Measurements from ENCODE around the gene ZNF234.
"Not testable (repeated sequence)": the region's sequence is repeated elsewhere in the genome, so short reads cannot be mapped to it uniquely, and the experiment has no call there.

The ZNF234 gene

DNA sequence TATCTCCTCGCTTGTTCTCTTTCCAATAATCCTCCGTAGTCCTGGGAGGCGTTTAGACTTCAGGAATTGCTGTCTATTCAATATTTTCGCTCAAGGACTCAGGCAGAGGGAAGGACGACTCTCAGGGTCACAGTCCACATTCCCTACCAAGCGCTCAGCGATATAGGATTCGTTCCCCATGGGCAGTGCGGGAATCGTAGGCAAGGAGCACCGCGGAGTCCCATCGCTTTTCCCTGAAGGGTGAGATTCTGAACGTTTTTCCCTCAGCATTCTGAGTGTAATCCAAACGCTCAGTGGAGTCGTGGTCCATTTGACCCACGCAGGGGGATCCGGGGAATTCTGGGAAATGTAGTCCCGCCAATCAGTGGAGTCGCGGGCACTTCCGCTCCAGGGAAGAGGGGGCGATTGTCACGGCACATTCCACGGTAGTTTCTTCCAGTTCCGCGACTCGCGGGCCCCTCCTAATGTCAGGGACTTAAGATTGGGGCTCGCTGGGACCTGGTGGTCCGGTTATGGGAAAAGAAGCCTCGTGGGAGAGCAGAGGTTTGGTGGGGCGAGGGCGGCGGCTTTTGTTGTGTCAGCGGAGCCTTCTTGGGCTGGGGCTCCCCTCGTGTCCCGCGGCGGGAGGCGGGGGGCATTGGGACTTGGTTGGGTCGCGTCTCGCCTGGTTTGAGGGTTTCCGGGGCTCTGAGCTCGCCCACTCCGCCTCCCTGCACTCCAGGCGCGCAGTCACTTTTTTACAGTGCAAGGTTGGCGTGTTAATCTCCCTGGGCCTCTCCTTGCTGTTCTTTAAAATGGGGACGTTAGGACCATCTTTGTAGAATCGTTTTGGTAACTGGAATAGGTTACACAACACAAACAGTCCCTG is at the start of gene ZNF234:
Gene ZNF234, plus strand, starts transcription at position 364 of the 868 bp plus-strand sequence. CDS start 3,079 bp downstream, outside the sequence.
- Mint-ChIP-seq H3K27me3 (ENCODE audit: low read depth) (no peaks in the 10 kb centered on the region), H3K9me3 (peaks cover 30% of the 10 kb centered on the region), H3K4me1 (ENCODE audit: low read depth) (peaks cover 9% of the 10 kb centered on the region), H3K36me3 (ENCODE audit: low read depth) (peaks cover 30% of the 10 kb centered on the region), H3K4me3 (peak within 1 kb of the TSS; percentile 94), H3K27ac (peak within 1 kb of the TSS; percentile 83)
- peak; percentile 64 for DNase-seq (ENCODE audit: low spot score)

- DNase-seq (ENCODE audit: low spot score): no peak
- H3K27ac Mint-ChIP-seq: no peak overlapping the region
- H3K36me3 Mint-ChIP-seq (ENCODE audit: low read depth): peaks cover 20% of the 10 kb centered on the region
- peaks cover 12% of the 10 kb centered on the region for H3K9me3 Mint-ChIP-seq
- H3K4me1 Mint-ChIP-seq (ENCODE audit: low read depth): peaks cover 10% of the 10 kb centered on the region
- no peaks in the 10 kb centered on the region for H3K27me3 Mint-ChIP-seq (ENCODE audit: low read depth)
- no peak overlapping the region for H3K4me3 Mint-ChIP-seq
These were observed 49.2 kb upstream of the ZNF234 start for GRCh38 chr19:44092108-44092507.

GRCh38 chr19:44093931-44094765 is 47.2 kb upstream of the ZNF234 start, which contains the start of gene ZNF224:
Gene ZNF224 (plus strand): TSS chr19:44094361. CDS start chr19:44097874, 3,513 bp downstream.
- Mint-ChIP-seq H3K36me3 (ENCODE audit: low read depth) (peaks cover 34% of the 10 kb centered on the region), H3K9me3 (peaks cover 18% of the 10 kb centered on the region), H3K4me1 (ENCODE audit: low read depth) (peaks cover 10% of the 10 kb centered on the region), H3K27ac (peak within 1 kb of the TSS; percentile 92), H3K27me3 (ENCODE audit: low read depth) (no peaks in the 10 kb centered on the region), H3K4me3 (peak within 1 kb of the TSS; percentile 96)
- peak; percentile 80 for DNase-seq (ENCODE audit: low spot score)

DNA sequence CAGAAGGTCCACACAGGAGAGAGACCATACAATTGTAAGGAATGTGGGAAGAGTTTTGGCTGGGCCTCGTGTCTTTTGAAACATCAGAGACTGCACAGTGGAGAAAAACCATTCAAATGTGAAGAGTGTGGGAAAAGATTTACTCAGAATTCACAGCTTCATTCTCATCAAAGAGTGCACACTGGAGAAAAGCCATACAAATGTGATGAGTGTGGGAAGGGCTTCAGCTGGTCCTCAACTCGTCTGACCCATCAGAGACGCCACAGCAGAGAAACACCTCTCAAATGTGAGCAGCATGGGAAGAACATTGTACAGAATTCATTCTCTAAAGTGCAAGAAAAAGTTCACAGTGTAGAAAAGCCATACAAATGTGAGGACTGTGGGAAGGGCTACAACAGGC is 33.6 kb upstream of the ZNF234 start:
- DNase-seq (ENCODE audit: low spot score): no peak
- Mint-ChIP-seq H3K4me1 (ENCODE audit: low read depth) (peaks cover 8% of the 10 kb centered on the region), H3K27ac (no peak overlapping the region), H3K27me3 (ENCODE audit: low read depth) (no peaks in the 10 kb centered on the region), H3K9me3 (peaks cover 68% of the 10 kb centered on the region), H3K36me3 (ENCODE audit: low read depth) (peaks cover 62% of the 10 kb centered on the region), H3K4me3 (no peak overlapping the region)

- H3K27ac Mint-ChIP-seq: no peak overlapping the region
- H3K4me1 Mint-ChIP-seq (ENCODE audit: low read depth): peaks cover 13% of the 10 kb centered on the region
- H3K4me3 Mint-ChIP-seq: no peak overlapping the region
- peaks cover 53% of the 10 kb centered on the region for H3K9me3 Mint-ChIP-seq
- peaks cover 49% of the 10 kb centered on the region for H3K36me3 Mint-ChIP-seq (ENCODE audit: low read depth)
- no peak for DNase-seq (ENCODE audit: low spot score)
- no peaks in the 10 kb centered on the region for H3K27me3 Mint-ChIP-seq (ENCODE audit: low read depth)
These were observed 31.9 kb upstream of the ZNF234 start for GRCh38 chr19:44109458-44109857.

DNA sequence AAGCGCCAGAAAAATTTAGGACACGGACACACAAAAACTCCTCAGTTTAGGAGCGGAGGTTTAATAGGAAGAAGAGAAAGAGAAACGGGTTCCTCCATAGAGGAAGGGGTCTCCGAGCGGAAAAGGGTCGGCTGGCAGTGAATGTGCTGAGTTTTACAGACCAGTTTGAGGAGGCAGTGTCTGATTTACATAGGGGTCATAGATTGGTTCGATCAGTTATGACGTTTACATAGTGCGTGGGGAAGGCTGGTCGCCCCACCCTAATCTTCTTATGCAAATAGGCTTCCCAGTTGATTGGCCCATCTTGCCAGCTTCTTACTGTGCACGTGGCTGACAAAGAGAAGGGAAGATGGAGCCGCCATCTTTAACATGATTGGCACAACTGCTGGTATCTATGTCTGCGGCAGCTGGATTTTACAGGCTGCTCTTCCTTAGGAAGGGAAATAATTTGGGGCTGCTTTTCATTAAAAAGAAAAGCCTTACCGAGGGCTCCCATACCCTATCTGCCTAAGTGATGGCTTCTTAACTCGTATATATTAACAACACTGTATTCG is 29.4 kb upstream of the ZNF234 start:
- no peaks in the 10 kb centered on the region for H3K27me3 Mint-ChIP-seq (ENCODE audit: low read depth)
- H3K36me3 Mint-ChIP-seq (ENCODE audit: low read depth): peaks cover 41% of the 10 kb centered on the region
- no peak overlapping the region for H3K27ac Mint-ChIP-seq
- H3K4me3 Mint-ChIP-seq: peak overlapping the region; percentile 100
- H3K9me3 Mint-ChIP-seq: peaks cover 38% of the 10 kb centered on the region
- DNase-seq (ENCODE audit: low spot score): no peak
- H3K4me1 Mint-ChIP-seq (ENCODE audit: low read depth): peaks cover 15% of the 10 kb centered on the region

GRCh38 chr19:44112802-44113137 is 28.6 kb upstream of the ZNF234 start:
- Mint-ChIP-seq H3K4me3 (peak overlapping the region; percentile 100), H3K9me3 (peaks cover 30% of the 10 kb centered on the region), H3K4me1 (ENCODE audit: low read depth) (peaks cover 15% of the 10 kb centered on the region), H3K27me3 (ENCODE audit: low read depth) (no peaks in the 10 kb centered on the region), H3K27ac (peak overlapping the region; percentile 92), H3K36me3 (ENCODE audit: low read depth) (peaks cover 39% of the 10 kb centered on the region)
- no peak for DNase-seq (ENCODE audit: low spot score)

GRCh38 chr19:44113138-44113783 is 28.1 kb upstream of the ZNF234 start, which contains the start of gene ZNF225:
Gene ZNF225 (plus strand): TSS chr19:44113399. CDS start chr19:44115828, 2,429 bp downstream.
- H3K27ac Mint-ChIP-seq: peak within 1 kb of the TSS; percentile 92
- peaks cover 15% of the 10 kb centered on the region for H3K4me1 Mint-ChIP-seq (ENCODE audit: low read depth)
- peaks cover 26% of the 10 kb centered on the region for H3K9me3 Mint-ChIP-seq
- H3K4me3 Mint-ChIP-seq: peak within 1 kb of the TSS; percentile 100
- no peaks in the 10 kb centered on the region for H3K27me3 Mint-ChIP-seq (ENCODE audit: low read depth)
- DNase-seq (ENCODE audit: low spot score): peak; percentile 88
- peaks cover 38% of the 10 kb centered on the region for H3K36me3 Mint-ChIP-seq (ENCODE audit: low read depth)

DNA sequence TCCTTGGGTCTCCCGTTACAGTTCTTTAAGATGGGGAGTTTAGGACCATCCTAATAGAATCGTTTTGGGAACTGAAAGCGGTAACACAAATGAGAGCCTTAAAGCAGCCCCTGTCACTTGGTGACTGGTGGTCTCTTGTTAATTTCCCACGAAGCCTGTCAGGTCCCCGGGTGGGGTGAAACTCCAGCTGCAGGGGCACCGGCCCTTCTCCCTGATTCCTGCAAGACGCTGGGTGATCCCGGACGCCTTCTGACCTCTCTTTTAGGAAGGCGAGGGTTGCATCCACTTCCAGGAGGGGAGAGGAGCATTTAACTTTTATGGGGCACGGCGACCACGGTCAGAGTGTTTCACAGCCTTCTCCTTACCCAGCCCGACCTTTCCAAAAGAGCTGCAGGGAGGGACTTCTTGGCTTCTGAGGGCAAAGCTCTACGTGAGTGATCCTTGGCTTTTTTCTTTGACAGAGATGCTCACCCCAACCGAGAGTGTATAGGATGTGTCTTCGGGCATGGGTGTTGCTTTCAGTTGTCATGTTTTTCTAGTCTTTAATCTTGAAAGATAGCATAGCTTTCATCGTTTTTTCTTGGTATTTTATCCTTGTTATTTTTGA is 27.5 kb upstream of the ZNF234 start:
- DNase-seq (ENCODE audit: low spot score): no peak
- Mint-ChIP-seq H3K4me1 (ENCODE audit: low read depth) (peaks cover 15% of the 10 kb centered on the region), H3K9me3 (peaks cover 22% of the 10 kb centered on the region), H3K4me3 (peak overlapping the region; percentile 100), H3K27ac (peak overlapping the region; percentile 92), H3K27me3 (ENCODE audit: low read depth) (no peaks in the 10 kb centered on the region), H3K36me3 (ENCODE audit: low read depth) (peaks cover 42% of the 10 kb centered on the region)

DNA sequence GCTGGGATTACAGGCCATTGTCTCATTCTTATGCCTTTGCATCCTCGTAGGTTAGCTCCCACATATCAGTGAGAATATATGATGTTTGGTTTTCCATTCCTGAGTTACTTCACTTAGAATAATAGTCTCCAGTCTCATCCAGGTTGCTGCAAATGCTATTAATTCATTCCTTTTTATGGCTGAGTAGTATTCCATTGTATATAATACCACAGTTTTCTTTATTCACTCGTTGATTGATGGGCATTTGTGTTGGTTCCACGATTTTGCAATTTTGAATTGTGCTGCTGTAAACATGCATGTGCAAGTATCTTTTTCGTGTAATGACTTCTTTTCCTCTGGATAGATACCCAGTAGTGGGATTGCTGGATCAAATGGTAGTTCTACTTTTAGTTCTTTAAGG is 20.2 kb upstream of the ZNF234 start:
- H3K4me3 Mint-ChIP-seq; H3K4me1 Mint-ChIP-seq (ENCODE audit: low read depth); H3K27me3 Mint-ChIP-seq (ENCODE audit: low read depth); H3K27ac Mint-ChIP-seq; DNase-seq (ENCODE audit: low spot score): not testable (repeated sequence)
- peaks cover 59% of the 10 kb centered on the region for H3K9me3 Mint-ChIP-seq
- H3K36me3 Mint-ChIP-seq (ENCODE audit: low read depth): peaks cover 90% of the 10 kb centered on the region

GRCh38 chr19:44131955-44132354 is 9.4 kb upstream of the ZNF234 start:
- no peak for DNase-seq (ENCODE audit: low spot score)
- H3K4me1 Mint-ChIP-seq (ENCODE audit: low read depth): no peaks in the 10 kb centered on the region
- no peaks in the 10 kb centered on the region for H3K27me3 Mint-ChIP-seq (ENCODE audit: low read depth)
- no peak overlapping the region for H3K4me3 Mint-ChIP-seq
- H3K27ac Mint-ChIP-seq: no peak overlapping the region
- peaks cover 44% of the 10 kb centered on the region for H3K9me3 Mint-ChIP-seq
- H3K36me3 Mint-ChIP-seq (ENCODE audit: low read depth): peaks cover 41% of the 10 kb centered on the region

DNA sequence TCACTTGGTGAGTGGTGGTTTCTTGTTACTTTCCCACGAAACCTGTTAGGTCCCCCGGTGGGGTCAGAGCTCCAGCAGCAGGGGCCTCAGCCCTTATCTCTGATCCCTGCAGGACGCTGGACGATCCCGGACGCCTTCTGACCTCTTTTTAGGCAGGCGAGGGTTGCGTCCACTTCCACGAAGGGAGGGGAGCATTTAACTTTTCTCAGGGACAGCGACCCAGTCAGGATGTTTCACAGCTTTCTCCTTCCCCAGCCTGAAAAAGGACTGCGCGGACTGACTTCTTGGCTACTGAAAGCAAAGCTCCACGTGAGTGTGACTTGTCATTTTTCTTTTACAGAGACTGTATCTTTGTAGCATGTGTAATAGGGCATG is 692 bp downstream of the ZNF234 start:
- Mint-ChIP-seq H3K27ac (peak overlapping the region; percentile 83), H3K4me1 (ENCODE audit: low read depth) (peaks cover 9% of the 10 kb centered on the region), H3K9me3 (peaks cover 26% of the 10 kb centered on the region), H3K36me3 (ENCODE audit: low read depth) (peaks cover 31% of the 10 kb centered on the region), H3K4me3 (peak overlapping the region; percentile 94), H3K27me3 (ENCODE audit: low read depth) (no peaks in the 10 kb centered on the region)
- no peak for DNase-seq (ENCODE audit: low spot score)

DNA sequence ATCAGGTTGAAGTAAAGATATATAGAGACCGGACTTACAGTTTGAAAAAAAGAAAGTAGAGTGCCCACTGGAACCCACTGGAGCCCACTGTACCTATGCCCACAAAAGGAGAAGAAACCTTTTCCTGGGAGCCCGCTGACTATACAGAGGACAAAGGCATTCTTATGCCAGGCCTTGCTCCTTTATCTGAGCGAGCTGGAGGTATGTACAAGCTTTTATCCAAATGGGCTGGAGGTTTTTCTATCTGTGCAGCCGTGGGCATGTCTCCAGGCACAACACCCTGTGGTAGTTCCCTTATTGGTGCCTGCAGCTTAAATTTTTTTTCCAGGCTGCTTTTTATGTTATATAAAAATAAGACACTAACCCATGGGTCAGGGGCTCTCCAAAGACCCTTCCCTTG is 8.4 kb downstream of the ZNF234 start:
- Mint-ChIP-seq H3K36me3 (ENCODE audit: low read depth) (peaks cover 83% of the 10 kb centered on the region), H3K27me3 (ENCODE audit: low read depth) (no peaks in the 10 kb centered on the region), H3K4me1 (ENCODE audit: low read depth) (no peaks in the 10 kb centered on the region), H3K27ac (no peak overlapping the region), H3K9me3 (peaks cover 41% of the 10 kb centered on the region), H3K4me3 (no peak overlapping the region)
- no peak for DNase-seq (ENCODE audit: low spot score)
